Activated T-cell treated with anti-CD3 and anti-CD28 coated beads for 4 hours (primary cell): ENCODE measurements around the gene SPI1.

Experiments used
- DNase-seq: peaks from one replicate; pipeline ENCODE4 v3.0.0-alpha.2; 2020

The SPI1 gene

DNA sequence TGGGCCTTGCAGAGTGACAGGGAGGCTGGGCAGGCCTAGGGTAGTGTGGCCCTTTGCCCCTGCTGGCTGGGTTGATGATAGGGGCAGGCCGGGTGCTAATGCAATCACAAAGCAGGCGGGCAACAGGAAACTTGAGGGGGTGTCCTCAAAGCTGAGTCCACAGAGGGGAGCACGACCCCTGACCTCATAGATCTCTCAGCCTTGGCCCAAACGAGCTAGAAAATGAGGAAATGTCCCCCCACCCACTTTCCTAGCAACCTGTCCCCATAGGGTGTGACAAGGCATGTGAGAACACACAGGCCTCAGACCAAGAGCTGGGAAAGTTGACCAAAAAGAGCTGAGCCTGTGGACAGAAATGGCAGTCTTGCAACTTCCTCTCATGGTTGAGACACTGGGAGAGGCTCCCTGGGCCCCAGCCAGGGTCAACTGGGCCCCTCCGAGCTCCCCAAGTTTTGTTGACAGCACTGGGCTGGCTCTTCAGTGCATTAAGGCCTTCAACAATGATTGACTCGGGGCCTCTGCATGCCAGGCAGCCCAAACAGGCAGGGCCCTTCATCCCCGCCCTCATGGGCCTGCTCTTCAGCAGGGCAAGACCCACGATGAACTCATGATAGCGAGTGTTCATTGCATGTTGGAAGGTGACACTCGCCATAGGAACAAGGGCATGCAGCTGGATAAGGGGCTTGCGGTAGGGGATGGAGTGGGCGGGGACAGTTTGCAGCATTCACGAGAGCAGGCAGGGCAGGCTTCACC lies 9.8 kb upstream of the SPI1 start:
- DNase-seq, result no peak

DNA sequence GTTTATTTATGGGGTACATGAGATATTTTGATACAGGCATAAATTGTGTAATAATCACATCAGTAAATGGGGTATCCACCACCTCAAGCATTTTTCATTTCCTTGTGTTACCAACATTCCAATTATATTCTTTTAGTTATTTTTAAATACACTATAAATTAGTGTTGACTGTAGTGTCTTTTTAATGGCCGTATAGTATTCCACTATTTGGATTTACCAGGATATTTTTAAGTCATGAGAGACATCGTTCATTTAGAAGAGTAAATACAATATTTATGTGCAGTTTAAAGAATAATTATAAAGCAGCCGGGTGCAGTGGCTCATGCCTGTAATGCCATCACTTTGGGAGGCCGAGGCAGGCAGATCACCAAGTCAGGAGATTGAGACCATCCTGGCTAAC lies 6.2 kb upstream of the SPI1 start:
- no peak for DNase-seq

DNA sequence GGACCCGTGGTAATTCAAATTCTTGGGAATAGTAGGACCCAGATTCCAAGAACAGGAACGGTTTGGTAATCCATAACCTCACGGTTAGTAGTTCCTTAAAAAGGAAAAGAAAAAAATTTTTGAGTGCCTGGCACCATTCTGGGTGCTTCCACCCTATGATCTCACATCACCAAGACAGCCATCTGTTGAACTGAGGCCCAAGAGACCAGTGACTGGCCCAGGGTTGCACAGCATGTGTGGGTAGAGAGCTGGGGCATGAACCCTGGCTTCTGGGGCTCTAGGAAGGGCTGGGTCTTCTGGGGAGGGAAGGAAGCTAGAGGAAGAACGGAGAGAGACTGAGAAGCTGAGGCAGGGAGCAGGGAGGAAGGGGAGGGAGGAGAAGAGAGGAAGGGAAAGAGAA lies 4.7 kb upstream of the SPI1 start:
- no peak for DNase-seq

DNA sequence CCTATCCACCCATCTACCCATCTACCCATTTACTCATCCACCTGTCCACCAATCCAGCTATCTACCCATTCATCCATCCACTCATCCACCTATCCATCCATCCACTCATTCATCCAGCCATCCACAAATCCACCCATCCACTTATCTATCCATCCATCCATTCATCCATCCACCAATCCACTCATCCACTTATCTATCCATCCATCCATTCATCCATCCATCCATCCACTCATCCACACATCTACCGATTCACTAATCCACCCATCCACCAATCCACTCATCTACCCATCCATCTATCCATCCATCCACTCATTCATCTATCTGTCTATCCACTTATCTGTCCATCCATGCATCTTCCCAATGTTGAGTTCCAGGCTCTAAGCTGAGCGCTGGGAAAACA lies 1.7 kb upstream of the SPI1 start:
- no peak for DNase-seq

DNA sequence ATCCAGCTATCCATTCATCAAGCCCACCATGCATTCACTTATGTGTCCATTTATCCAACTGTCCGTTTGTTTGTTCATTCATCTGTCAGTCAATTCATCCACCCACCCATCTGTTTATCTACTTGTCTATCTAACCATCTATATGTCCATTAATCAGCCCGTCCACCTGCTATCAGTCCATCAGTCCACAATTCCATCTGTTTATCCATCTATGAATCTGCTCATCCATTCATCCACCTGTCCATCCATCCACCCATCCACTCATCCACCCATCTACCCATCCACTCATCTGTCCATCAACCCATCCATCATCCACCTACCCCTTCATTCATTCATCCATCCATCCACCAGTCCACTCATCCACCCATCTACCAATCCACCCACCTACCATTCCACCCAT lies 970 bp upstream of the SPI1 start:
- no peak for DNase-seq

DNA sequence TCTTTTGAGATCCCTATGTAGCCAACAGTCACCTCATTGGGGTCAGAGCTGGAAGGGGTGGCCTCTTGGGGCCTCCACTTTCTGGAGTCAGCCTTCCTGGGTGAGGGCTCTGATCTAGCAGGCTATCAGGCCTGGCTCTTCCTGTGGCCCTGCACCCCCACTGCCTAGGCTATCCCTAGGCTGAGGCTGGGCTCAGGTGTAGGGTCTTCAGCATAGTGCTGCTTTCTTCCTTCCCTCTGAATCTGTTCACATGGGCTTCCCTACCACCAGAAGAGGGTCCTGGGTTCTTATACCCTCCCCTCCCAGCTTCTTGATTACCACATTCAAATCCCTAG lies 456 bp upstream of the SPI1 start:
- no peak for DNase-seq

DNA sequence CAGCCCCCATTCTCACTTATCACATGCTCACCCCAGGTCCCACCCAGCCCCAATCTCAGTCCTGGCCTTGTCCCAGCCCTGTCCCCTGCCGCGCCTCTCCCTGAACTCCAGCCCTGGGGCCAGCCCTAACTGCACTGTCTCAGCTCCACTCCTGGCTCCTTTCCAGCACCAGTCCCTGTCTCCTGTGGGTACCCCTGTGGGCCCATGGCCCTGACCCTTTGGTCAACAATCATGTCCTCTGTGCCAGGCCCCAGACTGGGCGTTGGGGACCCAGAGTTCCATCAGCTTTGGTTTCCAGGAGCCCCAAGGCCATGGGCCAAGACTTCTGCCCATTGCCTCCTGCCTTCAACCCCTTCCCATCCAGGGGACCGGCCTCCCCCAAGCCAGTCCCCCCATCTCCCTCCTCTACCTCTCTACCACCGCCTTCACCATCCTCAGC lies 757 bp downstream of the SPI1 start:
- no peak for DNase-seq

DNA sequence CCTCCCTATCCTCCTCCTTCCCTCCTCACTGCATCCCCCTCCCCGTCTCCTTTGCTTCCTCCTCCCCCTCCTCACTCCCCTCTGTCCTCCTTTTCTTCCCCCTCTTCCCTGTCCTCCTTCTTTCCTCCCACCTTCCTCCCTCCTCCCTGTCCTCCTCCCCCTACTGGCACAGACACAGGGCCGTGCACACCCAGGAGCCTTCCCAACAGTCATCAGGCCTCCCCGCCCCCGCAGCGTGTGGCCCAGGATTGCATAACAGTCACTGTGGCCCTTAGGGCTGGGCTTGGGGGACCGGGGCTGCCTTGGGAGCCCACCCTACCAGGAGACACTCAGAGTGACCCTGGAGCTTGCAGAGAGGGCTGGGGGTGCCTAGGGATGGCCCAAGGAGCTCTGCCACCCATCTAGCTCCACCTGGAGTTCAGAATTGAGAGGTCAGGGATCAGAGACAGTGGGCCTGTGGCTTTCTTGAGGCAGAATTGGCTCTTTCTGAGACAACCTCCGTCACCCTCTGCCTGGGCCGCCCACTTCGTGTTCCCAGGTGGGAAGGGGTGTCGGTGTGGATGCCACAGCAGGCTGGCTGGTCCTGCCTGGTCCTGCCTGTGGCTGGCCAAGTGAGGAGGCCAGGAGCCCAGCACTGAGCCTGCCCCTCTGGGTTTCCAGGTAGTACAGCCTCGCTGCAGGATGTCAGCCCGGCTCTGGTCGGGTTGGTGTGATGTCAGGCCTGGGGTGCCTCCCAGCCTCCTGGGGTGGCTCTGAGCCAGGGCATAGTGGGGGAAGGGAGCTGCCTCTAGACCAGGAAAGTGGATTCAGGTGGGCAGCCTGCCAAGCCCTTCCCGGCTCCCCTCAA lies 1.6 kb downstream of the SPI1 start:
- no peak for DNase-seq

DNA sequence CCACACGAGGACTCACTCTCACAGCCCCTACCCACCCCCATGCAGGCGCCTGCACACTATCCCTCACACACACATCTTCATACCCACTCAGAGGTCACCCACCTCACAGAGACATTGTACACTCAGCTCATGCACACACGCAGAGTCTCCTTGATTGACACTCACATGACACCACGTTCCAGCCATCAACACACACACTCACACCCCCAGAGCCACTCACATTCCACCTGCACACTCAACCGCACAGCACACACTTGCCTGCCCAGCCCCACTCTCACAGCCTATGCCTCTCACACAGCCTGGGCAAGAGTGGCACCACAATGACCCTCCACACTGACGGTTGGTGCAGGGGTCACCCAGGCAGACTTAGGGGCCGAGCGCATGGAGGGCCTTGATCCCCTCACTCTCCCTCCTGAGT lies 2.2 kb downstream of the SPI1 start:
- no peak for DNase-seq

DNA sequence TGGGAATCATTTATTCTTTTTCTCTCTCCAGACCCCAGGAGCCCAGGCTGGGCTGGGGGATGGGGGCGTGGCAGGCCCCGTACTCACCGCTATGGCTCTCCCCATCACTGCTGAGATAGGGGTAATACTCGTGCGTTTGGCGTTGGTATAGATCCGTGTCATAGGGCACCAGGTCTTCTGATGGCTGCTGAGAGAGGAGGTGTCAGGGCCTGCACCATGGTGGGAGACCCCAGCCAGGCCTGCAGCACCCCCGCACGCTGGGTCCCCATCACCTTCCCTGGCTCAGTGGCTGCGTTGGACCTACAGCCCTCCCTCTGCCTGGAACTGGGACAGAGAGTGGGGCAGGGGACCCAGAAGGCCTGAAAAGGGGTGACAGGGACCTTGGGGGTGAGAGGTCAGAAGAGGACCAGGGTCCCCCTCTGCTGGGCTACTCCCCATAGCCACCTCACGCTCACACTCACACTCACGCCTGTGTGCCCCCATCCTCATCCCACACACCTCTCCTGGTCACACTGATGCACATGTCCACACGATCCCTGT lies 2.7 kb downstream of the SPI1 start:
- DNase-seq, result no peak

DNA sequence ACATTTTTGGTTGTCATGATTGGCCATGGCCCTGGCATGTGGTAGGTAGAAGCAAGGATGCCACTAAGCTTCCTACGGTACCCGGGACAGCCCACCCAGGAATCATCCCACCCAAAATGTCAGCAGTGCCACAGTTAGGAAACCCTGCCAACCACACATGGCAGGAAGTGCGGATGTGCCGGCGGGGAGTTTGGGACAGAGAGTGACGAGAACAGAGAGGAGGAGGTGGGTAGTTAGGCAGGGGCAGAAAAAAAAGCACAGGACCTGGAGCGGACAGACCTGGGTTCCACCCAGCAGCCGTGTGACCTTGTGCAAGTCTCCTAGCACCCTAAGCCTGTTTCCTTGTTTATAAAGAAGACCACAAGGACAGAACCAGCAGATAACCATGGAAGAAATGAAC lies 3.3 kb downstream of the SPI1 start:
- DNase-seq, result no peak

DNA sequence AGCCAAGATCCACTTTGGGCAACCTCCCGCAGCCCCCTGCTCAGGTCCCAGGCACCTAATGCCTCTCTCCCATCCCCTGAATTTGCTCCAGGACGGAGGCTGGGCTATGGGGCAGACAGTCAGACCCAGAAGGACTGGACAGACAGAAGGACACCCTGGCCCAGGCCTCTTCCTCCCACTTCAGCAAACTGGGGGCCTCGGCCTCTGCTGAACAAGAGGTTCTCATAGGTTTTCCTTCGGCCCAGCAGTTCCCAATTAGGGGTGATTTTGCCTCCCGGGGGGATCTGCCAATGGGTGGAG lies 3.7 kb downstream of the SPI1 start:
- no peak for DNase-seq

DNA sequence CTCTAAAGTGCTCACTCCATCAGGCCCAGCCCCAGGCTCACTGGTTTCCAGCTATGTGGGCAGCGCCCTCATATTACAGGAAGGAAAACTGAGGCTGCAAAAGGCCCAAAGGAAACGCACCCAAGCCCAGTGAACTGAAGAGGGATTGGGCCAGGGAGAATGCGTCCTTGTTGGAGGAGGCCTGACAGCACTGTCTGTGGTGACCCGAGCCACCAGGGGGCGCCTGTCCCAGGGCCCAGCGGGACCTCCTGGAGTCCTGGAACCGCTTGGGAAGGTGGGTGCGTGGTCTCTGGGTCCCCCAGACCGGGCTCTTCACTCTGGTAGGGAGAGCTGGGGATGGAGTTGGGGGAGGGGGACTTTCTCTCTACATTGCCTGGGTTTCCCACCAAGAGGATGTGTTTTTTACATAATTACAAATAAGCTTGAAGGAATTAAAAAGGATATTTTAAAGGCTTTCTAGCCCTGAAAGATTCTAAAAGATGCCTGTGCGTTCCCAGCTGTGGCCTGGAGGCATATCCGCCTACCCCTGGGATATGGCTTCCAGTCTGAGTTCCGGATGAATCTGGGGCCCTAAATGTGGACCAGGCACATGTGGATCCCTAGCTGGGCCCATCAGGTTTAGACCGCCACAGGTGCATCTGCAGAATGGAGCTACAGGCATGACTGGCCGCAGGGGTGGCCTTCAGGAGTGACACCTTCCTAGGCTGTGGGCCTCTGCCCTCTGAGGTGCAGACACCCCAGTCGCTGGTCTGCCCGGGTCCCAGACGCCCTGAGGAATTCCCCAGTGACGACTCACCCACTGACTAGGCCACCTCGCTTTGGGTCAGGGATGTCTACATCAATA lies 4.2 kb downstream of the SPI1 start:
- peak; percentile 80 for DNase-seq

DNA sequence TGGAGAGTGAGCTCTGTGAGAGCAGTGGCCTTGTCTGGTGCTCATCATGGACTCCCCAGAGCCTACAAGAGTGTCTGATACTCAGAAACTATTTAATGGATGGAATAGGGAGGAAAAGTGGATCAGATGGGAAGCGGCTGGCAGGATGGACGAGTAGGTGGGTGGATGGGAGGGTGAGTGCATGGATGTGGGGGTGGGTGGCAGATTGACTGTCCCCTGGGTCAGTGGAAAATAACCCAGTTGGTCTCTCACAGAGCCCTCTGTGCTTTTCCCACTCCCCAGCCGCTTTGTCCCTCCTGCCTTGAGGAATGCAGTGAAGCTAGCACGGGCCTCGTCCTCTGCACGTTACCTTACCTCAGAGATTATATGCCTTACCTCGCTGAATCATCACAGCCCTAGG lies 5.9 kb downstream of the SPI1 start:
- no peak for DNase-seq

DNA sequence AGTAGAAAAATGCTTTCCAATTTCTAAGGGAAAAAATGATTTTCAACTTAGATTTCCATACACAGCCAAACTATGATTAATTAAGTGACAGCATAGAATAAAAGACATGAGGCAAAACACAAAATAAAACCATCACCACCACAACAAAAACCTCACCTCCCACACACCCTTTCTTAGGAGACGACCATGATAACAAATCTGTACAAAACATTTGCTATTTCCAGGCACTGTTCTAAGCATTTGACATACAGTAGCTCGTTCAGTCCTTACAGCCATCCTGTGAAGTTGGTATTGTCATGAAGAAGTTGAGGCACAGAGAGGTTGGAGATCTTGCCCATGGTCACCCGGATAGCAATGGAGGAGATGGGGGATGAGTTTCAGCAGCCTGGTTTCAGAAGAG lies 8.7 kb downstream of the SPI1 start:
- no peak for DNase-seq

DNA sequence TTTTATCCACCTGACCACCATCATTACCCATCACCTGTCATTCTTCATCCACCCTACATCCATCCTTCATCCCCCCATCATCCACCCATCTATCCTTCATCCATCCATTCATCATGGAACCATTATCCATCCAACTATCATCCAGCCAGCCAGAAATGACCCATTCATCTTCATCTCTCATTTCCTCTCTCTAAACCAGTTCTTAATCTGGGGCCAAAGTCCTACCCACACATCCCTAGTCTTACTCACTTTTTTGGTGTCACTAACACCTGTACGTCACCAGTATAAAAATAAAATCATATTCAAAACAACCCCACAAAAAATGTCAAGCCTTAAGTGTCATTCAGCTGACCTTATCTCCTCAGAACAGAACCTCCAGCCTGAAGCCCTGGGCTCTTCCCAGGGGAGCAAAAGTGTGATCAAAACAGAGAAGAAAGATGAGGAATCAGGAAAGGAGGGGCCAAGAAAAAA lies 12.3 kb downstream of the SPI1 start:
- DNase-seq, result no peak

DNA sequence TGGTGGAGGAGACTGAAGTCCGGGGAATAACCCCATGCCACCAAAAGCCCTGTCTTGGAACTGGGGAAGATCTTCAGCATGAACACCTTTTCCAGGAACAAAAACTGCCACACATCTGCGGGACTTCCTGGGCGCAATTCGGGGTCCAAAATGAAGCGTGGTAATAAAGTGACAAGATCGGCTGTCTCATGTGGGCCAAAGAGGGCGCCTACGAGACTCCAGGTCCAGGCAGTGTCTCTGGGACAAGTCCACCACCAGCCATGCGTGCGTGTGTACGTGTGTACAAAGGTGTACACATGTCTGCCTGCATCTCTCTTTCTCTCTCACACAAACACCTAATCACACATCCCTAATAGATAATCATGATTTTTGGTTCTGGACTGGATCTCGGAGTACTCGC lies 16.9 kb downstream of the SPI1 start:
- DNase-seq, result no peak

DNA sequence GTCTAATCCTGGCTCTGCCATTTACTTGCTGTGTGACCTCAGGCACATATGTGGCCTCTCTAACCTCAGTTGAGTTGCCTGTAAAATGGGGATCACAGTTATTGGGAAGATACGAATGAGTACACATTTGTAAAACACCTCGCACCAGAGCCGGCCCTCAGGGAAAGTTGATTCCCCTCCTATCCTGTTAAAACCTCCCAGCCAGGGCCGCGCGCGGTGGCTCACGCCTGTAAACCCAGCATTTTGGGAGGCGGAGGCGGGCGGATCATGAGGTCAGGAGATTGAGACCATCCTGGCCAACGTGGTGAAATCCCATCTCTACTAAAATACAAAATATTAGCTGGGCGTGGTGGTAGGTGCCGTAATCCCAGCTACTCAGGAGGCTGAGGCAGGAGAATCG lies 18.0 kb downstream of the SPI1 start:
- DNase-seq, result no peak

DNA sequence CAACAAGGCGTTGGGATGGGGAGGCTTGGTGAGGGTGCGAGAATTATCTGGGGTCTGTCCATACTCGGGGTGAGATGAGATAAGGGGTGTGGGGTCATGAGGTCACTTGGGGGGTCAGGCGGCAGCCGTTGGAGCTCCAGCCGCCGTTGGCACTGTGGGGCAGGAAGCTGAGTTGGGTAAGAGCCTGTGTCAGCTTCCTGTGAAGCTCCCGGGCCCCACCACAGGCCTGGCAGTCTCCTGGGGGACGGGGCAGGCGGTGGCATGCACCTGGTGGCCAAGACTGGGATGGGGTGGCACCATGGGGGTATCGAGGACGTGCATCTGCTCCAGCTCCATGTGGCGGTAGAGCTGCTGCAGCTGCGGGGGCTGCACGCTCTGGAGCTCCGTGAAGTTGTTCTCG lies 18.8 kb downstream of the SPI1 start:
- no peak for DNase-seq

DNA sequence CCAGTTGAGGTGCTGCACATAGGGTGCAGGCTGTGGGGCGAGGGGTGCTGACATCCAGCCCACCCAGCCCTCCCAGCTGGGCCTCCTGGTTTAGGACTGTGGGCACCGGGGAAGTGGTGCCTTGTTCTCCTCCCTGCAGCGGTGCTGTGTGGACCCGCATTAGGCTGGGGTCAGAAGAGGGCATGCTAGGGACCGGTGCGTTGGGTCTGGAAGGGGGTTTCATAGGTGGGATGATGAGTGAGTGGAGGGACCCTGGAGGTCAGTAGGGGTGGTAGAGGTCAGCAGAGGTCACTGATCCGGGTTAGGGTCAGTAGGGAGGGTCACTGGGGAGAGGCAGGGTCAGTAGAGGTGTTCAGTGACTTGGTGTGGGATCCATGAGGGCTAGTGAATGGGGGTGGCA lies 19.2 kb downstream of the SPI1 start:
- no peak for DNase-seq

DNA sequence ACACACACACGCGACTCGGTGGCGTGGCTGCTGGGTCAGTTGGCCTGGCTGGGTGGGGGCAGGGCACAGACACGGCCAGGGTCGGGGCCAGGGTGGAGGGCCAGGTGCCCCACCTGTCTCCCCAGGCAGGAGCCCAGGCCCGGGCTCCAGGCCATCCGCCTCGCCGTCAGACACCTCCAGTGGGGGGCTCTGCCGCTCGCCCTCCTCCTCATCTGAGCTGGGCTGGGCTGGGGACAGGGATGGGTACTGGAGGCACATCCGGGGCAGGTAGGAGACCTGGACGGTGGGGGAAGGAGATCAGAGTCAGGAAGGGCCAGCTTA lies 19.7 kb downstream of the SPI1 start:
- DNase-seq, result no peak

DNA sequence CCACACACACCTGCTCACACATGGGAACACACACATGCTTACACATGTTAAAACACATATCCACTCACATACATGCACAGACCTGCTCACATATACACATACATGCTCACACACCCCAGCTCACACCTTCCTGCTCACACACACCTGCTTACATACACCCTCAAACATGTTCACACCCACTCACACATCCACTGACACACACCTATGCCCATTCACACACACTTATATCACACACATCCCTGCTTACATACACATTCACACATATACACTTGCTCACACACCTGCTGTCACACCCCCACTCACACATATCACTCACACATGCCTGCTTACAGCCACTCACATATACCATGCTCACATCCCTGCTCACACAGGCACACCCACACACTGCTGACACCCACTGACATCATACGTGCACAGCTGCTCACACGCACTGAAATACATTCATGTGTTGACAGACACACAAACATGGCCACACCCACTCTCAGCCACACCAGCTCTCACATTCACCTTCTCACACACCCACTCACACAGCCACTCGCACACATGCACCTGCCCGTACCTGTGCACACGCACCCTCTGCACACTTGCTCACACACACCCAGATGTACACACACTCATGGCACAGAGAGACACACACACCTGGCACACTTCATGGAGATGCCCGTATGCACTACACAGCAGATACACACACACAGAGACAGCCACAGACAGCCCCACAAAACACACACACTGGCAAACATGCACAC lies 20.2 kb downstream of the SPI1 start:
- DNase-seq, result no peak

DNA sequence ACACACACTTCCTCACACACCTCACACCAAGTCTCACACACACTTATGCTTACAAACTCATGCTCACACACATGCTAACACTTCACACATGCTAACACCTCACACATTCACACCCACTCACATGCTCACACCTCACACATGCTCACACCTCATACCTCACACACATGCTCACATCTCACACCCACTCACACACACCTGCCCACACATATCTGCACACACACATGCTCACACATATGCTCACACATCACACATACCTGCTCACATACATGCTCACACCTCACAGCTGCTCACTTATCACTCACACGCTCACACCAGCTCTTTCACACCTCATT lies 21.4 kb downstream of the SPI1 start:
- DNase-seq, result no peak
